Measurements from ENCODE around the gene ARID1B. TPM values are rescaled to one million over a fixed set of nuclear protein-coding genes. Genes with fewer than 3 reads are reported as not detected.

The ARID1B gene
- total and polyA plus RNA-seq, 2 of the 4 experiments (the other 2 are of a cell fraction): 14.5 to 20.1 TPM

DNA sequence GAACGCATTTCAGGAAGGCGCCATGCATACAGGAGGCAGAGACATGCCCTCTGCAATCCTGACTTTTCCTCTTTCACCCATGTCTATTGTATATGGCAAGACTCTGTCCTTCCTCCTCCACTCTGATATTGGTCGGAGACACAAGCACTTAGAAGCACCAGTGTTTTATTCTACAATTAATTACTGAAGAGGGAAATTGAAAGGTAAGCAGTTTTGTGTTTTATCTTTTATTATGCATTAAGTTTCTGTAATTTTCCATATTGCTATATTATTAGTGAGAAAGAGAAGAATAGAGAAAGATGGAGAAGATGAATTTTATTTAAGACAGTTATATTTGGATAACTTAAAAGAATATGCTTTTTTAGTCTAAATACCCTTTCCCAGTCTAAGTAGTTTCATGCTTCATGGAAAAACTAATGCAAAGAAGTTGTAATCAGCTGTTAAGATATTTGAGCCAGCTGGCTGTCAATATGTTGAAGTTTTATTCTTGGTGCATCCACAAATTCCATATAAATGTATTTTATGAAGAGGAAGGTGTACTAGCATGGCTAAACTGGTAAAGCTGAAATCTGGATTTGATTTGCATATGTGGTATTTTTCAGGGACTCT, 13.6 kb downstream of the ARID1B start:
- Histone ChIP-seq H3K14ac (replicated peaks; ENCODE audit: low read depth, low read length) (no peak overlapping the region), H3K9ac (ENCODE audit: low read depth, low read length) (no peak overlapping the region), H3K9me1 (ENCODE audit: insufficient read depth, low read length) (peaks cover 19% of the 10 kb centered on the region), H3K27me3 (ENCODE audit: control insufficient read depth, insufficient read depth, low read length) (no peaks in the 10 kb centered on the region), H2BK120ac (ENCODE audit: low read depth, low read length) (no peak overlapping the region), H3K18ac (ENCODE audit: low read depth, low read length) (no peak overlapping the region), H3K4me1 (ENCODE audit: control insufficient read depth, insufficient read depth, low read length) (peaks cover 18% of the 10 kb centered on the region), H3K4me2 (ENCODE audit: low read depth, low read length) (peak overlapping the region; percentile 55; the same call in 1 of the 2 replicates), H2AK5ac (ENCODE audit: low read depth, low read length) (no peak overlapping the region), H2AK9ac (replicated peaks; ENCODE audit: low read depth, low read length, poor library complexity) (no peak overlapping the region), H3K56ac (ENCODE audit: extremely low read depth, insufficient read depth, low read length) (no peak overlapping the region), H4K8ac (ENCODE audit: low read depth in 2 of 2, low read length in 2 of 2) (no peak overlapping the region), H3K9me3 (ENCODE audit: control insufficient read depth, insufficient read depth, low read length) (no peaks in the 10 kb centered on the region), H3K23ac (ENCODE audit: low read depth, low read length) (no peak overlapping the region), H4K20me1 (ENCODE audit: insufficient read depth, low read length) (peaks cover 84% of the 10 kb centered on the region), H3K79me1 (ENCODE audit: low read depth in 1 of 2, low read length in 2 of 2) (peaks cover 35 to 78% of the 10 kb centered on the region in 2 experiments), H2AFZ (replicated peaks; ENCODE audit: low read length, poor library complexity) (no peak overlapping the region), H3K4me3 (ENCODE audit: insufficient read depth, low read depth, low read length) (no peak overlapping the region), H3K4ac (ENCODE audit: low read depth, low read length) (no peak overlapping the region), H4K5ac (ENCODE audit: low read depth, low read length) (peak overlapping the region; percentile 51; the same call in 1 of the 2 replicates), H3K27ac (ENCODE audit: insufficient read depth, low read length) (no peak overlapping the region), H4K91ac (ENCODE audit: insufficient read depth, low read depth, low read length) (no peak overlapping the region), H3K36me3 (ENCODE audit: control insufficient read depth, insufficient read depth, low read length) (no peaks in the 10 kb centered on the region), H2BK5ac (ENCODE audit: low read depth, low read length, poor library complexity, severe bottlenecking) (no peak overlapping the region), H2BK20ac (ENCODE audit: low read depth, low read length) (no peak overlapping the region), H2BK15ac (ENCODE audit: low read depth, low read length) (no peak overlapping the region)
- no peak for ATAC-seq (ENCODE audit: low read depth)
- WGBS, 2 experiments (ENCODE audit: extremely low coverage in 2 of 2, insufficient read length in 1 of 2): no CpG with 5 or more reads among the region's 3 CpGs
- in situ Hi-C loops (cut with MboI; ENCODE audit: low sequenced_read_pairs) (no loop called here), dilution Hi-C loops (cut with HindIII; ENCODE audit: low sequenced_read_pairs, unreplicated experiment) (no loop called here), intact Hi-C loops (cut with micrococcal nuclease) (no loop called here)
- POLR2A ChIA-PET (ENCODE audit: unreplicated experiment): no interaction called here
- CTCF ChIA-PET: no interaction called here
- DNase-seq: no peak
- BruUV-seq (replicated peaks): no TSS peak
- TF ChIP-seq SMC3 (IDR thresholded peaks at IDR 0.05; ENCODE audit: low read depth, low read length): no peak
- TF ChIP-seq MAFK (IDR thresholded peaks at IDR 0.05; ENCODE audit: low read depth, low read length): peak; percentile 80
- no peak for TF ChIP-seq RCOR1 (IDR thresholded peaks at IDR 0.05; ENCODE audit: insufficient replicate concordance, low read length)
- TF ChIP-seq NFE2L2 (IDR thresholded peaks at IDR 0.05; ENCODE audit: low read depth, low read length): no peak
- TF ChIP-seq MAZ (IDR thresholded peaks at IDR 0.05; ENCODE audit: borderline replicate concordance, low read depth, low read length): no peak
- TF ChIP-seq MXI1 (IDR thresholded peaks at IDR 0.05; ENCODE audit: borderline replicate concordance, low read depth, low read length): no peak
- no peak for TF ChIP-seq RAD21 (IDR thresholded peaks at IDR 0.05; ENCODE audit: low read length)

All from IMR-90 (cell line).